SU-DHL-6 (cell line): ENCODE data around the gene ASB15.

Source experiments
- EZH2phosphoT487 ChIP-seq: fragments of 200-600 bp; sonication (generic), shearing (Covaris generic); conservative IDR thresholded peaks from 2 replicates; pipeline ENCODE4 v1.6.1; 2018; ENCODE audit warnings: mild to moderate bottlenecking, antibody characterized with exemption, low read length, moderate library complexity, mixed read lengths
- TF ChIP-seq, protein P1 (sequence below): fragments of 200-600 bp; sonication (generic); IDR thresholded peaks from one replicate; pipeline ENCODE4 v1.5.1; 2017; ENCODE audit warnings: antibody characterized with exemption, mild to moderate bottlenecking, low read length, moderate library complexity; ENCODE audit not compliant: insufficient read depth, poor library complexity, severe bottlenecking

DNA sequence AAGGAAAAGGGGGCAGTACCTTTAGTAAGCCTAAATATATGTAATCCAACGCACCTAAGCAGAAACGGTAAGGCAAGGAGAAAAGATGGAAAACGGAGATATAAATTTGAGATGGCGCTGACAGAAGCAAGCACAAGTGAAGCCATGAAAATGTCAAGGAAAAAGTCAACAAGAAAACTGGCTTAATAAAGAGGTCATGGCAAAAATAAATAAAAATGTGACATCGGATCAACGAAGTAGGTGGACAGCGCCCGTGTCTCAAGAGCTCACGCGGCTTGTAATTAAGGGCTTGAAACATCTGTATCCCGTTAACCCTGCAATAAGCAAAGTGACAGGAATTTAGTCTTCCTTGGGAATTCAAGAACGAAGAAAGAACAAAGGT is 44.6 kb upstream of the ASB15 start:
- TF ChIP-seq, protein P1, sequence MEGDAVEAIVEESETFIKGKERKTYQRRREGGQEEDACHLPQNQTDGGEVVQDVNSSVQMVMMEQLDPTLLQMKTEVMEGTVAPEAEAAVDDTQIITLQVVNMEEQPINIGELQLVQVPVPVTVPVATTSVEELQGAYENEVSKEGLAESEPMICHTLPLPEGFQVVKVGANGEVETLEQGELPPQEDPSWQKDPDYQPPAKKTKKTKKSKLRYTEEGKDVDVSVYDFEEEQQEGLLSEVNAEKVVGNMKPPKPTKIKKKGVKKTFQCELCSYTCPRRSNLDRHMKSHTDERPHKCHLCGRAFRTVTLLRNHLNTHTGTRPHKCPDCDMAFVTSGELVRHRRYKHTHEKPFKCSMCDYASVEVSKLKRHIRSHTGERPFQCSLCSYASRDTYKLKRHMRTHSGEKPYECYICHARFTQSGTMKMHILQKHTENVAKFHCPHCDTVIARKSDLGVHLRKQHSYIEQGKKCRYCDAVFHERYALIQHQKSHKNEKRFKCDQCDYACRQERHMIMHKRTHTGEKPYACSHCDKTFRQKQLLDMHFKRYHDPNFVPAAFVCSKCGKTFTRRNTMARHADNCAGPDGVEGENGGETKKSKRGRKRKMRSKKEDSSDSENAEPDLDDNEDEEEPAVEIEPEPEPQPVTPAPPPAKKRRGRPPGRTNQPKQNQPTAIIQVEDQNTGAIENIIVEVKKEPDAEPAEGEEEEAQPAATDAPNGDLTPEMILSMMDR, result no peak
- no peak for TF ChIP-seq EZH2phosphoT487
